SHP77 (cell line): ENCODE data around the gene GEMIN4.
"Not testable (repeated sequence)": the region's sequence is repeated elsewhere in the genome, so short reads cannot be mapped to it uniquely, and the experiment has no call there.

Source experiments
- DNase-seq, 2 experiments: peaks; one replicate each; lab custom pipeline; 2025; lab: John Stamatoyannopoulos, UW

Gene GEMIN4

DNA sequence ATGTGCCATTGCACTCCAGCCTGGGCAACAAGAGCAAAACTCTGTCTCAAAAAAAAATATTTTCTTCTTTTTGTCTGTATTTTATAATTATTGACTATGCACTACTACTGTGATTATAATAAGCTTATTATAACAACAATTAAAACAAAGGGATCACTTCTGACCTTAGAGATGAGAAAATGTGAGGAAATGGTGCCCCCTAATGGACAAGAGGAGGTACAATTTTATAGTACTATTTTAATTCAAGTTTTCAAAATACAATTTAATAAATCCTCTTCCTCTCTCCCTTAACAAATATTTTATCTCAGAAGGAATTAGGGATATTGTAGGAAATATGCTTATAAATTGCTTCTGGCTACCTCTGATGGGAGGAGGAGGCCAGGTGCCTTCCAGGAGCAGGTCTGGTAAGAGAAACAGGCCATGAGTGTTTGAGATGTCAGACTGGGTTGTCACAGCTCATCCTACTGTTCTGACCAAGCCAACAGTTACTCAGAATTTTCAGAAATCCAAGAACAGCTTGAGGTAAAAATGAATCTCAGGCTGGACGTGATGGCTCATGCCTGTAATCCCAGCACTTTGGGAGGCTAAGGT lies 51.5 kb downstream of the GEMIN4 start:
- DNase-seq = peak in 1 of 2 experiments; percentile 14

DNA sequence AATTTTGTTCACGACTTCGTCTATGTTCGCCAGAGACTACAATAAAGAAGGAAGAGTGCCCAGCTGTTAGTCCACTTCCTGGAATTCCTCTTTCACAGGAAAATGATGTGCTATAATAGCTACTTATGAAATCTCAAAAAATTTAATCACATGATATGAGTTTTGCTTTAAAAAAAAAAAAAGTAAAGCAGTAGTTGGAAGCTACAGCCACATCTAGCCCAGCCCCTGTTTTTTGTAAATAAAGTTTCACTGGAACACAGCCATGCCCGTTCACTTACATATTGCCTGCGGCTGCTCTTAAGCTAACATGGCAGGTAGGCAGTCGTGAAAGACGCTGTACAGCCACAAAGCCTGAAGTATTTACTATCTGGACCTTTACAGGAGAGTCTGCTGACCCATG lies 52.7 kb downstream of the GEMIN4 start:
- DNase-seq = no peak

DNA sequence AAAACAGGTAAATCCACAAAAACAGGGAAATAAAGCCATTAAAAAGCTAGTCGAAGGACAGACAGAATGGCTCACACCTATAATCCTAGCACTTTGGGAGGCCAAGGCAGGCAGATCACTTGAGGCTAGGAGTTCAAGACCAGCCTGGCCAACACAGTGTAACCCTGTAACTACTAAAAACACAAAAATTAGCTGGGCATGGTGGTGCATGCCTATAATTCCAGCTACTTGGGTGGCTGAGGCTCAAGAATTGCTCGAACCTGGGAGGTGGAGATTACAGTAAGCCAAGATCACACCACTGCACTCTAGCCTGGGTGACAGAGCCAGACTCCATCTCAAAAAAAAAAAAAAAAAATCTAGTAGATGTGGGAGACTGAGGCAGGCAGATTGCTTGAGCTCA lies 54.0 kb downstream of the GEMIN4 start:
- not testable (repeated sequence) for DNase-seq

DNA sequence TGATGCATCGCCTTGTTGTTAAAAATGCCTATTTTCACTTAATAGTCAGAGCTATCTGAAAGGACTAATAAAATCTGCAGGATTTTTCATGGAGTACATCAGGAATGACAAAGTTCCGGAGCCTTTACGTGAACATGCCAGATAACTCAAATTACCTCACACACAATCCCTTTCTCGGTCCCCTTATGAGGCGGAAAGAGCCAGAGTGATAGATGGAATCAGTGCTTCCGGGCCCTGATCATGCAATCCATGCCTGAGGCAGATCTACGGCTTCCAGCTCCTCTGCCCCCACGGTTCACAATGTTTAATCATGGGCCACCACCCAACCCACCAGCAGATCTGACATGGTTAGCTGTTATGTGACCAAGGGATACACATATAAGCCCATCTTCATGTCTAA lies 54.4 kb downstream of the GEMIN4 start:
- no peak for DNase-seq

DNA sequence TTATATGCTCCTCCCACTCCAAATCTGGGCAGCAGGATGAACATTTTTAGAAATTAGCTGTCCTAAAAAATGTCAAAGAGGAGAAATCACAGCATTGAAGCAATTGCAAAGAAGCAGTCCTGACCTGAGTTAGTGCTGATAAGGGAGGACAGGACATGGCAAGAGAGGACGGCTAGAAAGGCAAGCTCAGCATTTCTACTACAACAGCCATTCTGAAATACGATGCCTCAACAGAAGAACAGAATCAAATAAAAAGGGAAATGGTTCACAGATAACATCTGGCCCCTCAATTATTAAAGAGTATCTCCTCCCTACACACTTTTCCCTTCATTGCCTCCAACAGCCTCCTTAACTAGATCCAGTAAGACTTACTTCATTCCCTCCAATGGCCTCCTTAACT lies 55.7 kb downstream of the GEMIN4 start:
- no peak for DNase-seq
